ENCODE results near the gene SPPL2A.

GRCh38 chr15:50778086-50778485, 12.6 kb upstream of the SPPL2A start:
- no peak for TF ChIP-seq USF1 (IDR thresholded peaks at IDR 0.05; ENCODE audit: borderline replicate concordance, low read depth)
- TF ChIP-seq POLR2AphosphoS5 (IDR thresholded peaks at IDR 0.05; ENCODE audit: low read depth, low read length), result no peak
- TF ChIP-seq CTCF (IDR thresholded peaks at IDR 0.05), result no peak
- no peak for TF ChIP-seq YY1 (IDR thresholded peaks at IDR 0.05; ENCODE audit: low read depth)
- TF ChIP-seq, protein P1, sequence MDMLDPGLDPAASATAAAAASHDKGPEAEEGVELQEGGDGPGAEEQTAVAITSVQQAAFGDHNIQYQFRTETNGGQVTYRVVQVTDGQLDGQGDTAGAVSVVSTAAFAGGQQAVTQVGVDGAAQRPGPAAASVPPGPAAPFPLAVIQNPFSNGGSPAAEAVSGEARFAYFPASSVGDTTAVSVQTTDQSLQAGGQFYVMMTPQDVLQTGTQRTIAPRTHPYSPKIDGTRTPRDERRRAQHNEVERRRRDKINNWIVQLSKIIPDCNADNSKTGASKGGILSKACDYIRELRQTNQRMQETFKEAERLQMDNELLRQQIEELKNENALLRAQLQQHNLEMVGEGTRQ (IDR thresholded peaks at IDR 0.05; ENCODE audit: borderline replicate concordance, low read depth, low read length), result no peak

Measured in SK-N-SH (cell line).